ENCODE results near the gene MGLL.

MGLL gene

GRCh38 chr3:127847236-127847720, 25.0 kb upstream of the MGLL start:
- Histone ChIP-seq H3K36me3 (ENCODE audit: insufficient read depth, low read length) (no peaks in the 10 kb centered on the region), H3K9ac (ENCODE audit: low read length) (no peak overlapping the region), H3K79me2 (ENCODE audit: insufficient read depth, low read length) (no peaks in the 10 kb centered on the region), H3K4me3 (ENCODE audit: low read depth, low read length, poor library complexity, severe bottlenecking) (no peak overlapping the region), H3K4me1 (ENCODE audit: insufficient read depth, low read length, severe bottlenecking) (no peaks in the 10 kb centered on the region), H3F3A (ENCODE audit: insufficient read depth, low read length) (no peaks in the 10 kb centered on the region), H3K27me3 (ENCODE audit: insufficient read depth, low read length) (peaks cover 3% of the 10 kb centered on the region; the same call in 1 of the 2 replicates), H2AFZ (ENCODE audit: low read length) (no peak overlapping the region), H3K9me2 (ENCODE audit: low read depth, low read length) (no peaks in the 10 kb centered on the region), H3K27ac (ENCODE audit: low read depth, low read length, poor library complexity, severe bottlenecking) (no peak overlapping the region), H3K4me2 (ENCODE audit: low read length) (no peak overlapping the region), H3K9me3 (ENCODE audit: low read length) (no peaks in the 10 kb centered on the region), H4K20me1 (ENCODE audit: insufficient read depth, low read length) (no peaks in the 10 kb centered on the region)
- TF ChIP-seq CTCF (IDR thresholded peaks at IDR 0.05; ENCODE audit: low read length), result no peak
- no peak for TF ChIP-seq EZH2 (IDR thresholded peaks at IDR 0.05; ENCODE audit: borderline replicate concordance, low read length)

GRCh38 chr3:127846576-127846975, 24.3 kb upstream of the MGLL start:
- no peaks in the 10 kb centered on the region for H4K20me1 ChIP-seq (ENCODE audit: insufficient read depth, low read length)
- TF ChIP-seq CTCF (IDR thresholded peaks at IDR 0.05; ENCODE audit: low read length) (no peak), EZH2 (IDR thresholded peaks at IDR 0.05; ENCODE audit: borderline replicate concordance, low read length) (no peak)
- no peaks in the 10 kb centered on the region for H3K36me3 ChIP-seq (ENCODE audit: insufficient read depth, low read length)
- no peak overlapping the region for H3K4me2 ChIP-seq (ENCODE audit: low read length)
- H3K9me2 ChIP-seq (ENCODE audit: low read depth, low read length), result no peaks in the 10 kb centered on the region
- no peaks in the 10 kb centered on the region for H3K4me1 ChIP-seq (ENCODE audit: insufficient read depth, low read length, severe bottlenecking)
- no peak overlapping the region for H3K27ac ChIP-seq (ENCODE audit: low read depth, low read length, poor library complexity, severe bottlenecking)
- no peak overlapping the region for H2AFZ ChIP-seq (ENCODE audit: low read length)
- H3K9ac ChIP-seq (ENCODE audit: low read length), result no peak overlapping the region
- no peaks in the 10 kb centered on the region for H3K9me3 ChIP-seq (ENCODE audit: low read length)
- peaks cover 3% of the 10 kb centered on the region; the same call in 1 of the 2 replicates for H3K27me3 ChIP-seq (ENCODE audit: insufficient read depth, low read length)
- no peaks in the 10 kb centered on the region for H3F3A ChIP-seq (ENCODE audit: insufficient read depth, low read length)
- H3K79me2 ChIP-seq (ENCODE audit: insufficient read depth, low read length), result no peaks in the 10 kb centered on the region
- no peak overlapping the region for H3K4me3 ChIP-seq (ENCODE audit: low read depth, low read length, poor library complexity, severe bottlenecking)

GRCh38 chr3:127844326-127844942, 22.1 kb upstream of the MGLL start:
- H3K9me2 ChIP-seq (ENCODE audit: low read depth, low read length), result no peaks in the 10 kb centered on the region
- H3K79me2 ChIP-seq (ENCODE audit: insufficient read depth, low read length), result no peaks in the 10 kb centered on the region
- no peaks in the 10 kb centered on the region for H3K9me3 ChIP-seq (ENCODE audit: low read length)
- no peak overlapping the region for H3K9ac ChIP-seq (ENCODE audit: low read length)
- peaks cover 7% of the 10 kb centered on the region; the same call in 1 of the 2 replicates for H3K27me3 ChIP-seq (ENCODE audit: insufficient read depth, low read length)
- H3F3A ChIP-seq (ENCODE audit: insufficient read depth, low read length), result no peaks in the 10 kb centered on the region
- H2AFZ ChIP-seq (ENCODE audit: low read length), result no peak overlapping the region
- TF ChIP-seq CTCF (IDR thresholded peaks at IDR 0.05; ENCODE audit: low read length), result no peak
- H3K4me1 ChIP-seq (ENCODE audit: insufficient read depth, low read length, severe bottlenecking), result no peaks in the 10 kb centered on the region
- H4K20me1 ChIP-seq (ENCODE audit: insufficient read depth, low read length), result no peaks in the 10 kb centered on the region
- no peak overlapping the region for H3K4me2 ChIP-seq (ENCODE audit: low read length)
- H3K27ac ChIP-seq (ENCODE audit: low read depth, low read length, poor library complexity, severe bottlenecking), result no peak overlapping the region
- H3K36me3 ChIP-seq (ENCODE audit: insufficient read depth, low read length), result no peaks in the 10 kb centered on the region
- no peak overlapping the region for H3K4me3 ChIP-seq (ENCODE audit: low read depth, low read length, poor library complexity, severe bottlenecking)

Data from OCI-LY1 (cell line).